Left hindlimb (tissue), 1 donor: ENCODE data around the gene CDH6.
A peak's percentile ranks its signal among the peaks of the same experiment; 100 is the strongest.

Experiments
- DNase-seq: peaks from one replicate; pipeline ENCODE4 v3.0.0-alpha.2; 2018

The CDH6 gene

DNA sequence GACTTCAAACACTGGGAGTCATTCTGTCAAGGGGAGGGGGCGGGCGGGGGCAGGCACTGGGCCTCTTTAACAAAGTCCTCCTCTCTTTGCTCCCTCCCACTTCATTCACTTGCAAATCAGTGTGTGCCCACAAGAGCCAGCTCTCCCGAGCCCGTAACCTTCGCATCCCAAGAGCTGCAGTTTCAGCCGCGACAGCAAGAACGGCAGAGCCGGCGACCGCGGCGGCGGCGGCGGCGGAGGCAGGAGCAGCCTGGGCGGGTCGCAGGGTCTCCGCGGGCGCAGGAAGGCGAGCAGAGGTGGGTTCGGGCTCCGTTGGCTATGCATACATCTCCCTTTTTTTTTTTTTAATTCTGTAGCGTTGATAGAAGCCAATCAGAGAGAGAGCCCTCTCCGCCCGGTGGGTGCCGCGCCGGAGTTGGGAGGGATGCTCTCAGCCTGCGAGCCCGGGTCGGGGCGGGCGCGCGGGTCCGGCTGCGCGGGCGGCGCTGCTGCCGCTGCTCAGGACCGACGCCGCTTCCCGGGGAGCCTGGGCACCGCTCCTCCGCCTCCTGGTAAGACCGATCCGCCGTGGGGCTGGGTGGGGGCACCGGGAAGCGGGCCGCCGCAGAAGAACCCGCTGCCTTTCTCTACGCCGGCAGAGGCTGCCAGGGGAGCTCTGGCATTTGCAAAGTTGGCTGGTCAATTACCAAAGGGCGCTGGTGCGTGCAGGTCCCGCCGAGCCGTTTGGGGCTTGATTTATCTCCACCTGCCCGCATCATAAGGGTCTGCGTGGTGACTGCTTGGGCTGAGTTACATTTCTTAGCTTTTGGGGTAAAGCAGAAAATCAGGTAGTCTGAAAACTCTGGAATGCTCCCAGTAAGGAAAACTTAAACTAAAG lies at the start of gene CDH6:
Gene CDH6 (plus strand): TSS at position 96 of the 877 bp plus-strand sequence. CDS start 73,788 bp downstream, outside the sequence.
- DNase-seq, result peak; percentile 38

- no peak for DNase-seq
Measured at GRCh38 chr5:31144364-31144763, 49.1 kb upstream of the CDH6 start.

GRCh38 chr5:31148959-31149475 lies 44.5 kb upstream of the CDH6 start:
- no peak for DNase-seq

DNA sequence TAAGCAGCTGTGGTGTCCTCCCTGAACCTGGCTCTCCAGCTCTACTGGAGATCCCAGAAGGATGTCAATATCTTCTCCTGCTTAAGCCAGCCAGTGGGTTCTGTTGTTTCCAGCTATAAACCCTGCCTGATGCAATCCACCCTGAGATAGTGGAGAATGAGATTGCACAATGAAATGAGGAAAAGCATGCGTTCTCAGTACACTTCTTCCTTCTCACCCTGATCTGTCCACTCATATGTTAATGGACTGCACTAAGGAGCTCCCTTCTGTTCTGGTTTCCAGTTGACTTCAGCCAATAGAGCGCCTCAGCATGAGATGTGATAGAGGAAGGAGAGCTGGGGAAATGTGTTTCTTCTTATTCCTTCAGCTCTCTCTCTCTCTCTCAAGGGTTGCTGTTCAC lies 40.0 kb upstream of the CDH6 start:
- DNase-seq, result no peak

DNA sequence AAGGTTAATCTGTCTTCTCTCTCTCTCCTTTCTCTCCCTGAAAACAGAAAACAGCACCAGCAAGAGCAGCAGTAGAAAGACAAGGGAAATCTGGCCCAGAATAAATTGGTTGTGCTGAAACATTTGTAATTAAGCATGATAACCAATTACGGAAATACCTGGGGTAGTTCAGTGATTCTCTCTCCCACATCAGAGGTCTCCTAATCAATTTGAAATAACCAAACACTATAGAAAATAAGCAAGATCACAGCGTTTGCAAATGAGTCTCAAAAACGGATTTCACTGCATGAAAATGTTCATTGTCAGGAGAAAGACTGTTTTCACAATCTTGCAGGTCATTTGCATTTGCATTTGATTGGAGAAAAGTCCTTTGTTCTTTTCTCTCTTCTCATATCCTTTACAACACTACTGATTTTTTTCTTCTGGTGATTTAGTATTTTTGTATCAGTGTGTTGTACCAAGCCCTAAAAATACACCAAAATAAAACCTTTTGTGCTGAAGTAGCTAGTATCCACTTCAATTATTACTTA lies 36.8 kb upstream of the CDH6 start:
- DNase-seq, result no peak

GRCh38 chr5:31157720-31158119 lies 35.8 kb upstream of the CDH6 start:
- DNase-seq, result no peak

- no peak for DNase-seq
Measured at GRCh38 chr5:31158686-31159085, 34.8 kb upstream of the CDH6 start.

- DNase-seq, result no peak
Measured at GRCh38 chr5:31161781-31162181, 31.7 kb upstream of the CDH6 start.

GRCh38 chr5:31165729-31166128 lies 27.8 kb upstream of the CDH6 start:
- no peak for DNase-seq

DNA sequence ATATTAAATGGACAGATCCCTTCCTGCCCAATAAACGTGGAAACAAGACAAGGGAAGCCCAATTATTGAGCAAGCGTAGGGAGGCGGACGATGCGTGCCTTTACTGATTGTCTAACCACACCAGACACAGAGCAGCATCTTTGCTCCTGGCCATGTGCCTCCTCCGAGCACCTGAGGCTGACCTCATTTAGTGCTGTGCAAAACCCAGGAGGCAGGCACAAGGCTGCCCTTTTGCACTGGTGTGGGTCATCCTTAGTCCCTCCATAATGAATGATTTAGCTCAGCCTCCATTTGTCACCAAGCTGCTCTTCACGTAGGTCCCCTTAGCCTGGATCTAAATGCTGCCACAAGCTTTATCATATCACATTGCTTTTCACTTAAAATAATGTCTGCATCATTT lies 24.1 kb upstream of the CDH6 start:
- DNase-seq, result no peak

DNA sequence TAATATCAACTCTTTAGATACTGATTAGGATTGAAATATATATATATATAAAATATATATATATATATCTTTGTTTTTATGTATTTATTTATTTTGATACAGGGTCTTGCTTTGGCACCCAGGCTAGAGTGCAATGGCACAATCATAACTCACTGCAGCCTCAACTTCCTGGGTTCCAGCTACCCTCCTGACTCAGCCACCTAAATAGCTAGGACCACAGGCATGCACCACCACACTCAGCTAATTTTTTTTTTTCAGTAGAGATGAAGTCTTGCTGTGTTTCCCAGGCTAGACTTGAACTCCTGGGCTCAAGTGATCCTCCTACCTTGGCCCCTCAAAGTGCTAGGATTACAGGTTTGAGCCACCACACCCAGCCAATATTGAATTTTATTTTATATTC lies 20.6 kb upstream of the CDH6 start:
- no peak for DNase-seq

DNA sequence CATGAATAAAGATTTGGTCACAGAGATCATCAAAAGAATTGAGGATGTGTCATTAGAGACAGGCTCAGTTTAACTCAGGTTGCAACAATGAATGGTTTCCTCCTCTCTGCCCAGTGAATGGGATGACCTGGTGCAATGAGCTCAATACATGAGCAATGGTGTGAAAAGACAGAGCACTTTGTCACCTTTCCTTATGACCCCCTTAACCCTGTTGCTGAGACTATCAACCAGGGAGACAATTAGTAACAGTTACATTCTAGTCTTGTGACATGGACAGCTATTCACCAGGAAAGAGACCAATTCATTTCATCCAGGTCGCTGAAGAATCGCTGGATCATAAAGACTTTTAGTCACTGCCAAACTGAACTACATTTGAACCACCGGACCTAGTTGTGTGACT lies 19.9 kb upstream of the CDH6 start:
- no peak for DNase-seq

DNA sequence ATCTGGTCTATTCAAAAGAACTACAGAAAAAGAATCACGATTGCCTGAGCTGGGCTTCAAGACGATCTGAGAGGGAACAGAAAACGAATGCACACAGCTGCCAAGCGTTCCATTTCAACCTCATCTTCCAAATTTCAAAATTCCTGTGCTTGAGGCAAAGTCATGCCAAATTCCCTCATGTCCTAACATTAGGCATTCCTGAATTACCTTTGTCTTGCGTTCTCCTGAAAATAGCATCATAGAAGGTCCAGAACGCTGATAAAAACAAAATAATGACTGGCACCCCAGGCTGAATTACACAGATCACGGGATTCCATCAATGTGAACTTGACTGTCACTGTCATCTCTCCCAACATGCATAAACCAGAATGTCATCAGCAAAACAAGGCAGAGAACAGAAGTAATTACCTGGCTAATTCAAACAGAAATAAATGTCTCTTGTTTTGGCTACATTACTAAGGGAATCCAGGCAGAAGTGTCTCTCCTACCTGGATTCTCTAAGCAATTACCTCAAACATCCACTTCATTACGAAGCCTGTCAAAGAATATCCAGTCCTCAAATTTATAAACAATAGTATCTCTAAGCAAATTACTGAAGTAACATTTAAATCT lies 12.0 kb upstream of the CDH6 start:
- no peak for DNase-seq

DNA sequence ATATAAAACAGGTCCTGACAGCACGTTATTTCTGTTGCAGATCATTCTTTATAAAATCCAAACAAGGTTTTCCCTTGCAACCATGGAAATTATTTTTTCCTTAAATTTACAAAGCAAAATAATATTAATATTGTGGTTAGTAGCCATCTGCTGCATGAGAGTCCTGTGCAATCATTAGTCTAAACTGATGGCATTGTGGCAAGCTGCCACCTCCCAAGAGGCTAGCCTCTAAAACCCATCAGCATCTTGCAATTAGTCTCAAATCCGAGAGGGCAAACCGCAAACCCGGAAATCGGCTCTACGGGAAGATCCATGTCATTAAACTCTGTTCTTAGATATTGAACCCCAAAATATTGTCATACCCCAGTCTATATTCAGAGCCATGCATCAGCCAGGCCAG lies 11.3 kb upstream of the CDH6 start:
- DNase-seq, result no peak

GRCh38 chr5:31185951-31186350 lies 7.5 kb upstream of the CDH6 start:
- DNase-seq, result no peak

DNA sequence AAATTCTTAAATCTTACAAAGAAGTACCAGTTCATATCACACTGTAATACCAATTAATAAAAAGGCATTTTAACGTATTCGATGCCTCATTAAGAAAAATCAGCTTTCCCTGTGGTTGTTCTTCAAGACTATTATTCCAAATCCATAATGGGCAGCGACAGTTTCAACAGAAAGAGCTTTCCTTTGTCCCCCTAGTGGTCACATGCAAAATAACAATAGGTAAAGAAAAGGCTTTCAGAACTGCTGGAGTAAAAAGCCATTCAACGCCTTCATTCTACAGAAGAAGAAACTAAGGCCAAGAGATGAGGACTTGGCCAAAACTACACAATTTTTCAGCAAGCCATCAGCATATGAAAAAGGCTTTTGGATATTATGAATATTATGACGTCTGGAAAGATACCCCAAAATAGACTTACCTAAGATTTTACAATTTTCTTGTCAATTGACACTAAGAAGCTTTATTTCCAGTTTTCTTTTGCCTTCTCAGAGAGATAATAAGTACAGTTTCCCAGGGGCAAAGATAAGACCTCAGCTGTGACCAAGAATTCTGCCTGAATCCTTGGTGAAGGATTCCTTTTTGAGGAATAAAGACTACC lies 6.7 kb upstream of the CDH6 start:
- DNase-seq, result no peak

DNA sequence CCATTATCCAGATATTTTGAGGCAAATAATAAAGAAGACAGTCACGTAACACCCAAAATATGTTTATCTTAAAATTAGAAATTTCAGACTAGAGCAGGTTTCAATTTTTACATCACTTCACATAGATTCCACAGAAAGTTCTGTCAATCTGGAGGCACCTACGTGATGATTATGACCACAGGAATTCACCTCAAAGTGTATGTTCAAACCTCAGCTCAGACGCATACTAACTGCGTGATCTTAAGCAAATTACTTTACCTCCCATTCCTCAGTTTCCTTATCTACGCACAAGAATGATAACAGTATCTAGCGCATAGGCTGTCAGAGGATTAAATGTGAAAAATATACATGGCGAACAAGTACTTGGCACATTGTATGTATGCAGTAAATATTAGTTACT lies 5.9 kb upstream of the CDH6 start:
- no peak for DNase-seq

GRCh38 chr5:31192442-31192841 lies 1.0 kb upstream of the CDH6 start:
- no peak for DNase-seq

GRCh38 chr5:31193116-31193515 lies 370 bp upstream of the CDH6 start:
- no peak for DNase-seq

DNA sequence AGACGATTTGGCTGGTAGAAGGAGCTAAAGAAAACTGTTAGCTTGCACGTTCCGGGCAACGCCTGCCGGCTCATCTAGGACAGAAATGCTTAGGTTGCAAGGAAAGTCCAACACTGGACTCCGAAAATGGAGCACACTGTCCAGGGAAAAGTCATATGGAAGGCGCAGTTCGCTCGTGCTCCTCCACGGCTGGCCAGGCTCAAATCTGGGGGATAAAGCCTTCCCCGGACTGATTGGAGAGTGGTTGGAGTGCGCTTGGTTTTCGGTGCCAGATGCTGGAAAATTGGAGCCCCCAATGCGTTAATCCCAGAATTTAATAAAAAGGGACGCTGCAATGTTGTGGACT lies 955 bp downstream of the CDH6 start:
- peak; percentile 31 for DNase-seq

- no peak for DNase-seq
Measured at GRCh38 chr5:31194892-31195555, 1.5 kb downstream of the CDH6 start.

DNA sequence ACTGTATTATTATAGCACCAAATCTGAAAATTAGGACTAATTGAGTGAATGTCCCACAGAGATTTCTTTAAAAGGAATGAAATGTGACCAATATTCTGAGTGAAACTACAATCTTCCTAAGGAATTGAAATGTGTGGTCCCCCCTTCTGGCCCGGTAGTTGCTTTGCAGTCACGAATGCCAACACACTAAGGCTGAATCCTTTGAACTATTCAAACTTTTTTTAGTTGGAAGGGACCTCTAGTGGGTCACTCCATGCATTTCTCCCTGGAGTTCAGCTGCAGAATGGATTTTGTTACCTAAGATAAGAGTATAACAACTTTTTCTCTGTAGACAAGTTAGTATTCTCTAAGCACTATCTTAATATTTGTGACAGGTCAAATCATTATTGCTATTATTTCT lies 2.8 kb downstream of the CDH6 start:
- no peak for DNase-seq

- DNase-seq, result no peak
Measured at GRCh38 chr5:31197183-31197582, 3.7 kb downstream of the CDH6 start.
